ENCODE measurements around the gene GFRAL.

- TF ChIP-seq CTCF (IDR thresholded peaks at IDR 0.05) (no peak; the same call in 1 of the 2 replicates), SIN3A (IDR thresholded peaks at IDR 0.05; ENCODE audit: borderline replicate concordance, insufficient read depth, low read depth, low read length) (no peak), TCF7L2 (IDR thresholded peaks at IDR 0.05; ENCODE audit: low read depth, low read length) (no peak), POLR2AphosphoS5 (IDR thresholded peaks at IDR 0.05; ENCODE audit: low read depth, low read length) (no peak), REST (IDR thresholded peaks at IDR 0.05; ENCODE audit: insufficient read depth in 1 of 2, low read depth in 2 of 2, low read length in 1 of 2) (no peak)
Observed at GRCh38 chr6:55320696-55321086, 6.6 kb upstream of the GFRAL start.
